Dermis microvascular lymphatic vessel endothelial cell (primary cell): Measurements from ENCODE around the gene CARD16. TPM values are rescaled to one million over a fixed set of nuclear protein-coding genes. Genes with fewer than 3 reads are reported as not detected.
"Not testable (repeated sequence)": the region's sequence is repeated elsewhere in the genome, so short reads cannot be mapped to it uniquely, and the experiment has no call there.

Experiments used
- DNase-seq, 2 donors: peaks; one replicate each; pipeline versions ENCODE4 v3.0.0 to v3.0.0-alpha.2; 2010; ENCODE audit warnings: low read depth in 2 of 2
- total RNA-seq: library from RNA; depleted of rRNA; stranded (reverse); fragments of >200 nt; gene quantifications from 2 replicates; pipeline ENCODE4 v1.2.1, GENCODE V29; 2014

Gene CARD16
- total RNA-seq, 1 donor from 2014 or later = 53.5 TPM

DNA sequence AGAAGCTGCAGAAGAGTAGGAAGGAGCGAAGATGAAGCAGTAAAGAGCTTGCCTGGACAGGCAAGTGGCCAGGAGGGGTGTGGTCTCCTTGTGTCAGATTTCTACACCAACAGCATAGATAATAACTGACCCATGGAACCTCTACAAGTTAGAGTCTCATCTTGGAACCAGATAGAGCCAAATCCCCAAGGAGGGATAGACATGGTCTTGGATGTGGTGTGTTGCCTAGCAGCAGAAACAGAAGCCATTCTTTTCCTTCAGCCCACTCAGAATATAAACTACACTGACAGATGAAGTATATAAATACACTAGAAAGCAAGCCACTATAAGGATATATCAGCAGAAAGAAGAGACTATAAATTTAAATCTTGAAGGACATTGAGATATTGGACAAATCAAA lies 4.3 kb upstream of the CARD16 start:
- DNase-seq = no peak

DNA sequence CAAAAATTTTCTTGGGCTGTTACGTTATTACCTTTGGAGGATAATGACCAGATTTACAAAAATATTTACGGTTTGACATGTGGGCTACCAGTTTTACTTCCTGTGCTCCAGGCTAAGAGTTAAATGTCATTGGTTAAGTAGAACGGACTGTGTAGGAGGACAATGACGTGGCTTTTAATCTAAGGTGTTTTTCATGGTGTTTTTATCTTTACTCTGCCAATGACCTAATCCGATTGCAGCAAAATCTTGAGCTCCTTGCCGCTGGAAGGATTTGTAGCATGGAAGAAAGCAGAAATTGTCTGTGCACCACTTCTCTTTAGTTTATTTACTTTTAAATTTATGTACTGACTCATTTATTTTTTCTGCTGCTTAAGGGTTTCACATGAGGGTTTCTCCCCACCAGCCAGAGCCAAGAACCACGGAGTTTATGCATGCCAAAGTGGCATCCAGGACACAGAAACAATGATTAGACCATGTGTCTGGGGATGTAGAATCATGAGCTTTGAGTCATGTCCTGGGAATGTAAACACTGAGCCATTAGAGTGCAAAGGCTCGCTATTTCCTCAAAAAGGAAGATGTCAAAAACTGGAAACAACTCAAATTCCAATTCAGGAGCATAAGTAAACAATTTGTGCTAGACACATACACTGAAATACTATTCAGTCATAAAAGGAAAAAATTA lies 1.9 kb upstream of the CARD16 start:
- peak; percentile 85 to 96 for DNase-seq

DNA sequence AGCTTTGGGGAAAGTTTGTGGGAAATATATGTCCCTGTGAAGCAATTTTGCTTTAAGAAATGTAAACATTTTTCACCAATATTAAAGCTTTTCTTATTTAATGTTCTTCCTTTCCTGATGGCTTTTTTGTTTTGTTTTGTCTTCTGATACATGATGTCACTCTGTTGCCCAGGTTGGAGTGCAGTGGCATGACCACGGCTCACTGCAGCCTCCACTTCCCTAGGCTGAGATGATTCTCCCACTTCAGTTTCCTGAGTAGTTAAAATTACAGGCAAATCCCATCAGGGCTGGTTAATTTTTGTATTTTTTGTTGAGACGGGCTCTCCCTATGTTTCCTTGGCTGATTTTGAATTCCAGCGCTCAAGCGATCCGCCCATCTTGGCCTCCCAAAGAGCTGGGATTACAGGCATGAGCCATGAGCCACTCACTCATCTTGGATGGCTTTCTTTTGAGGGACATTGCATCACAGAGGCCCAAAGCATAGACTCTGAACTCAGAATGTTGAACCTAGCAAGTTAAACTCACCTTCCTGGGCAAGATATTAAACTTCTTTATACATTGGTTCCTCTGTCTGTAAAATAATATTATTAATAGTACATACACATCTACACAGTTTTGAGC lies 651 bp upstream of the CARD16 start:
- no peak for DNase-seq

DNA sequence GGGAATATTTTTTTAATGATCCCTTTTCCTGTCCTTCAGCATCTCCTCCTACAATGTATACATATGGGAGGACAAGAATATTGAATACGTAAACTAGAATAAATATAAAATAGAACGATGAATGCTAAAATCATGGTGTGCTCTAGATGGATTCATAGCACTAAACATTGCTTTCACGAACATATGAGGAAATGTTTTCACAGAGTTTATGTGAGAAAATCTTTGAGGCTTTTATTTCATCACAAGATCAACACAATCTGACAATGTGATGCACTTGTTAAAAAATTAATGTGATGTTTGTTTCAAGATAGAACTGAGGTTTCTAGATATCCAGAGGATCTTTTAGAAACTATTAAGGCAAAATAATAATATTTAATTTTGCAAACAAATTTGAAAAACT lies 3.0 kb downstream of the CARD16 start:
- no peak for DNase-seq

DNA sequence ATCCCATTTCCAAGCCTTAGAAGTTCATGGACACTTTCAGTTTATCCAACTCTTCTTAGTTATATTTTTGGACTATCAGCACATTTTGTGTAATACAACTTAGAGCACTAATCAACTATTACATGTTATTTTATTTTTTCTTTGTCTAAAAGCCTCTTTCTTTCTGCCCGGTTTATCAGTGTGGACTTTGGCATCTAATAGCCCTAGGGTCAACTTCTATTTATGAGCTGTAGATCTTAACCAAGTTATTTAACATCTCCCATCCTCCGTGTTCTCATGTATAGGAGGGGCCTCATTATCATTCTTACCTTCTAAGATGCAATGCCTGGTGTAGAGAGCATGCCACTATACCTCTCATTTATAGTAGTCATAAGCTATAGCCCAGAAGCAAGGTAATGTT lies 4.4 kb downstream of the CARD16 start:
- DNase-seq = no peak

DNA sequence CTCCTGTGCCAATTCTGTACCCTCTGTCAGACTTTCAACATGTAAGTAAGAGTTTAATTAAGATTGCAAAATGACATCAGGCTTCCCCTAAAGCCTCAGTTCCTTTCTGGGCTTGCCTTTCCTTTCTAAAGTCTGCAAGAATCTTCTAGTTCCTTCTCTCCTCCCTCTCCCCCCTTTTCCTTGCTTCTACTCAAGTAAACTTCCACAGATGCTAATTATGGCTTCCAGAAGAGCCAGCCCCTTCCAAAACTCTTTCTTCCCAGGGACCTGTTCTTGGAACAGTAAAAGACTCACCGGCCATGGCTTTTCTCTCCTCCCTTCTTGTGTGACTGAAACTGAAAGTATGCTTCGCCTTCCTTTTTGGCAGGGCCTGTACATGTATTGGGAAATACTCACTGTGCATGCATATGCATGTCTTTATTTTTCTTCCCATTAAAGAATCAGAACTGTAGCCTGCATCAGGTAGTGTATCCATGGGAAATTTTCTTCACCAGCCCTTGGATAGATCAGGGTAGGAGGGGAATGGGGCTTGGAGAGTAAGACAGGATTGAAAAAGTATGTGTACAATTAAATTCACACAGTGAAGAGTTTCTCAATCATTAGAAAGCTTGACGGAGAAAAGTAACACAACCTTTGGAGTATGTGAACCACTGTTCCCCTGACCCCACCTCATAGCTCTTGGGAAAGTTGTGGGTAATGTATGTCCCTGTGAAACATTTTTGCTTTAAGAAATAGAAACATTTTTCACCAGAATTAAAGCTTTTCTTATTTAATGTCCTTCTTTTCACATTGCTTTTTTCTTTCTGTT lies 10.1 kb downstream of the CARD16 start, which contains the start of gene CASP1:
TSS of gene CASP1 (minus strand) at position 332 of the 808 bp plus-strand sequence. CDS start at position 301, 31 bp downstream.
- DNase-seq = peak; percentile 42 to 45

DNA sequence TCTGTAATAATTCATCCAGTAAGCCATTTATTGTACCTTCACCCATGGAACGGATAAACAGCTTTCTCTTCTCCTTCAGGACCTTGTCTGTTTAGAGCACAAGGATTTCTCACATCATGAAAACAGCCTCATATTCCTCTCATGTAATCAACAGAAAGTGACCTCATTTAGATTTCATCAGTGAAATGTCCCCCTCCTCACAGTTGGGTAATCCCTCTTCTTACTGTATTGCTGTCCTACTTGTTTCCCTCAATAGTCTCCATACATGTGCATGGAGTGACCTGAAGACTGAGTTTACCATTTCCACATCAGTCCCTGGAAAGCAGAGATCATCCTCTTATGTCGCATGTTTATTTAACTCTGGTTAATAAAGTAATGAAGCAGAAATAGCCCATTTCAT lies 10.7 kb downstream of the CARD16 start:
- not testable (repeated sequence) for DNase-seq

DNA sequence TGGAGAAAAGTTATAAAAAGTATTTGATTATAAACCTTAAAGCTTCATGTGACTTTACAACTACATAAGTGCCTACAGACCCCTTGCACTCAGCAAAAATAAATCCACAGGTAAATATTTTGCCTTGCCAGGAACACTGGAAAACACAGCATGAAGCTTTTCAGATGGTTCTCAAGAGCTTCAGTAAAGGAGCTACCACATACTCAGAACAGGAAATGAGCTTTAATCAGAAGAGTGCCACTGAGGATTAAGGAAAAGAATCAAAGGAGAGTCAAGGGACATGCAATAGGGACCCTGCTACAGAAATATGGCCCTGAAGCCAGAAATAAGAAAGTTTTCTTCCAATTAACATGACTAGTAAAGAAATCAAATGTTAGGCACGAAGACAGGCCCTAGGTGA lies 11.4 kb downstream of the CARD16 start:
- DNase-seq = no peak

DNA sequence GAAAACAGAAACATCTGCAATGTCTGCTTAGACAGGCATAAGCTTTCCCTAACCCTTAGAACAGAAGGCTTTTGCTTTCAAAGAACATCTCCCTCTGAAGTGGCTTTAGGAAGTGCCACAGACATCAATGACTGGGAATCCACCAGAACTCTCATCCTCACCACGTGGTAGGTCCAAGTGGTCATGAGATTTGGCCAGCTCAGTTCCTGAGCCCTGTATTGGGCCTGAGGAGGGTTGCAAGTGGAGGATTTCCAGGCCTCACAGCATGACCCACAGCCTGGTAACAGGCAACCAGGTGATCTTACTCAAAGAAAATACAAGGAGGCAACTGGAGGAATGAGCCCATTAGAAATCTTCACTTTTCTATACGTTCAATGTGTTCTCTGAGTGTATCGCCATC lies 11.8 kb downstream of the CARD16 start:
- no peak for DNase-seq

DNA sequence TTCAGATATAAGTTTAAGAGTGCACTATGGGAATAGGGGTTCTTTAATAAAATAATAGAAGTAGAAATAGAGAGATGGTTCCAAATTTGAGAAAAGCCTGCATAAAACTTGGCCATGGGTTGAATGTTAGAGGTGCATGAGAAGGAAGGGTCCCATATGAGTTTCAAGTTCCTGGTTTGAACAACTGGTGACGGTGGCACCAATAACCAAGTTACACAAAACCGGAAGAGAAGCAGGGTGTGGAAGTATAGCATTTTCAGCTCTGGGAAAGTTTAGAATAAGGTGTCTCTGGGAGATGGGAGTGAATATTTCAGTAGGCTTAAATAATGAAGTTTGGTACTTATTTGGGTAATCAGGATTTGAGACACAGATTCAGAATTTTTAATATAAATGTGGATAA lies 12.6 kb downstream of the CARD16 start:
- DNase-seq = no peak

DNA sequence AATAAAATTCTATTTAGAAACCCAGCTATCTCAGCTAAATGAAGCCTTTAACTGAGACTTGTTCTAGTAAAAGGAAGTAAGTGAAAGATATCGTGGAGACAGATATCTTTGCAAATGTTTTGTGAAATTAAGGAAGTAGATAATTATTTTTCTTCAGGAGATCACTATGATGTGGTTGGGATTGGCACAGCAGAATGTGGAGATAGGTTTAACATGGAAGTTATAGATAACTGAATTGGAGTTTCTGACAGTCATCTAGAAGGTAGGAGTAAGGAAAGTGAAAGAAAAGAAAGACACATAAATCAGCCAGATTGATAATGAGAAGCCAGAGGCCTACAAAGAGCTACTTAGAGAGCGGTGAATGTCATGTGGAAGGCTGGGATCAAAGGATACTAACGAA lies 17.5 kb downstream of the CARD16 start:
- no peak for DNase-seq

DNA sequence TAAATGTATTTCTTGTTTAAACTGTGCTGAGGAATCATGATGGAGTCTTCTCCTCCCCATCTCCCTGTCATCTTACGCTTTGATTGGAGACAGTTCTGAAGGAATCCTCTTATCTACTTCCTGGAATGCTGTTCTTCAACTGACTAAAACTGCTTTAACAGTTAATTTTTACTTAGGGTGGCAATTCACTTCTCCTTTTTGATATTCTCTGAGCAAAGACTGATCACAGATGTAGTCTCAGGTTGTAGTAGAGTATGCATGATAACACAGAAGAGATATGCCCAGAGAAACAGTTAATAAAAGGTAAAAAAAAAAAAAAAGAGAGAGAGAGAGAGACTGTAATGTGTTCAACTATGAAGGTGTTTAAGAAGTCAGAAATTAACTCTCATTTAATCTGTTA lies 20.7 kb downstream of the CARD16 start:
- no peak for DNase-seq

DNA sequence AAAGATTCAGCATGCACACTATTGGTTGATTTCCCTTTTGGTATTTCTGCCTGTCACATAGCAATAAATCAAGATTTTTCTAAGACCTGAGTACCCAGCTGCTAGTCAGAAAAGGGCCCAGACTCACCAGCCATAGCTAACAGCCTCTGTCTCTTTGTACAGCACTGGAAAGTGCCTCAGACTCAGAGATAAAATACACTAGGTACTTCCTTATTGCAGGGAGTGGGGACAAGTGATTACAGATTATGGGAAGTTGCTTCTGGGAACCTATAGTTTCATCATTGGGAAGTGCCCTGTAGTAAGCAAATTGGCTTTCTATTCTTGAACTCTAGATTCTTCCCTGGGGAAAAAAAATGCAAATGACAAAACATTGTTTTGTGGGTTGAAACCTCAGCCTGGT lies 22.1 kb downstream of the CARD16 start, which contains the start of gene CASP5:
TSS of gene CASP5 (minus strand) at position 166 of the 400 bp plus-strand sequence. CDS start at position 134, 32 bp downstream.
- DNase-seq = no peak

DNA sequence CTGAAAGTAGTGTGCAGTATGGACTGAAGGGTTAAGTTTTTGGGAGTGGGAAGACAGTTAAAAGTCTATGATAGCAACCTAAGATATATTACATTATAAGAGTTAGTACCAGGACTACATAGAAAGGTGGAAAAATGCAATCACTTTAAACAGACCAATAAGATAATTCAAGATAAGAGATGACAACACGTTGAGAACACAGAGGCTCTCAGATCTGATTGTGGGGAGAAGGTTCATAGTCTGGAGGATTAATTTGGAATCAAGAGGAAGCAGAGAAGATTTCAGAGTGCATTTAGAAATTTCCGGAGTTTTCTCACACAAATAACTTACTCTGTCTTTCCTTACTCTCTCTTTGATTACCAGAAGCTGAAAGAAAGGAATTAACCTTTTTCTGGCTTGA lies 22.6 kb downstream of the CARD16 start:
- DNase-seq = no peak

DNA sequence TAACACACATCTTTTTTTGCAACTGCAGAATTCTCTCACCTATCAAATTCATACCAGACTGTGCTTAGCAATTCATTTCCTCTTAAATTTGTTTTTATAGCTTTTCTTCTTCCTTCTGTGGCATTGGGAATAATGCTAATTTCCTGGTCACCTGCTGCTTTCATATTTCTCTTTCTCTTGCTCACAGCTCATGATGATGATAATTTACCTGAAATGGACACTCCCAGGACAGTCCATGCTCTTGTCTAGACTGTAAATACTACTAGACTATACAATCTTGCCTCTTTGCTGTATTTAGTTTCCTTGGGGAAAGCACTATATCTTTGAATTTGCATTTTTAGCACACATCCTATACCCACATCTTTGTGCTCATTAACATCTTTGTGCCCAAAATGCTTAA lies 37.7 kb downstream of the CARD16 start:
- DNase-seq = no peak

DNA sequence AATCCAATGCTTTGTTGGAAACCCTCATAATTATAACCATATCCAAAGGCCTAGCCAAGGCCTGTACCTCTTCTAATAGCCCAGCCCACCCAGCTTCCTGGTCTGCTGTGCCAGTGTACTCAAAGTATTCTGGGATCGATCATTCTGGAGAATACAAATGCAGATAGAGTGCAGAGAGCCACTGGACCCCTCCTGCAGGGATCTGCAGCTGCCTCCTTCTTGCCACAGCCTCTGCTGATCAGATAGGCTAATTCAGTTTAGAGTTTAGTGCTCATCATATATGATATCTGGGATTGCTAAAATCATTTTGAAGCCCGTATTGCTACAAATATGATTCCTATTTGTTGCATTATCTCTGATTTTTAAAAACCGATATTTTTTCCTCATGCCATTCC lies 39.7 kb downstream of the CARD16 start:
- no peak for DNase-seq

DNA sequence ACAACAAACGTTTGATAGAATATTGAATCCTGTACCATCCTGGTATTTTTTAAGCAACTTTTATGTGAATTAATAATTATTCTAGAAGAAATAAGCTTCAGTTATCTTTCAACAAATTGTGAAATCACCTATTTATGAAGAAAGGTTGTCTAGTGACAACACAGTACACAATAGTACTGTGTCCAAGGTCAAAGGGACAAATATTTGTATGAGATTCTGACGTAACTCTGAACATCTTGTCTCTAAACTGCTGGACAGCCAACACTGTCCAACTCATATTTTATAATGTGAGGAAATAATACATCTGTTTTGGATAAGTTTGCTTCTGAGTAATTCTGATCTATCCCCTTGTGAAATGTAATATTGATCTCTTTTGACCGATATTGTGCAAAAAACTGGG lies 41.1 kb downstream of the CARD16 start:
- peak; percentile 18 to 32 for DNase-seq

DNA sequence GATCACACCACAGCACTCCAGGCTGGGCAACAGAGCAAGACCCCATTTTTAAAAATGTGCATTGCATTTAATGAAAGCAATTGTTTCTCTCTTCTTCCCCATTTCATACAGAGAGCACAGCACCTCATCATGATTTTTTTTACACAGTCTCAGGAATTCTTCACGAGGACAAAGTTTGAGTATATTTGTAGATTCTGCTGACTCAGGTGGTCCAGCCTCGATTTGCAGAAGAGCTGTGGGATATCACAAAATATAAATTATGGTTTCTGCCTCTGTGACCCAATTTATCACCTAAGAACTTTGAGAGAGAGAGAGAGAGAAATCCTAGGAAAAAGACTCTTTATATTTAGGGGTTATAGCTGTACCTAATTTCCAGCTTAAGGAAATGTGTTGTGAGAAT lies 42.0 kb downstream of the CARD16 start:
- DNase-seq = no peak

DNA sequence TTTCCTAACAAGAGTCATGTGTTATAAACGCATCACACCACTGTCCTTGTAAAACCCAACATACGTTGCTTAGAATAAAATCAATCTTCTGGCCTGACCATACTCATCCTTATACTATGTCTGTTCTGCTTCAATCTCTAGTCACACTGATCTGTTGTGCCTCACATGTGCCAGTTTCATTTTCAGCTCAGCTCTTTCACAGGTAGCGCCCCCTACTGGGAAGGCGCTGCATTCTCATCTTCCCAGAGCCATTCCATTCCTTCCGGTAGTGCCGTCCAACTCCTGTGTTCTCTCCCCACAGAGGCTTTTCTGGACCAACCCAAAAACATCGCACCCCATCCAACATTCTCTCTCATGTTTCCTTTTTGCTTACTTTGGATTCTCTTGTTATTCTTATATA lies 44.3 kb downstream of the CARD16 start:
- no peak for DNase-seq

DNA sequence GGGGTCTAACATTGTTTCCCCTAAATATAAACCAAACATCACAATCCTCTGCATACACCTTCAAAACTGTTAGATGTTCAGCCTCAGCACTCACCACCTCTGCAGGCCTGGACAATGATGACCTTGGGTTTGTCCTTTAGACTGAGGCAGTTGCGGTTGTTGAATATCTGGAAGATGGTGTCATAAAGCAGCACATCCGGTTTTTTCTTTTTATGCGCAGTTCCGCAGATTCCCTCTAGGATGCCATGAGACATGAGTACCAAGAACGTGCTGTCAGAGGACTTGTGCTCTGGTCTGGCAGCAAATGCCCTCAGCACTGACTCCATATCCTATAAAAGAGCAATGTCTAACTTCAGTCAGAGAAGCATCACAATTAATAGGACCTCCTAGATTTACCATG lies 45.0 kb downstream of the CARD16 start:
- no peak for DNase-seq

DNA sequence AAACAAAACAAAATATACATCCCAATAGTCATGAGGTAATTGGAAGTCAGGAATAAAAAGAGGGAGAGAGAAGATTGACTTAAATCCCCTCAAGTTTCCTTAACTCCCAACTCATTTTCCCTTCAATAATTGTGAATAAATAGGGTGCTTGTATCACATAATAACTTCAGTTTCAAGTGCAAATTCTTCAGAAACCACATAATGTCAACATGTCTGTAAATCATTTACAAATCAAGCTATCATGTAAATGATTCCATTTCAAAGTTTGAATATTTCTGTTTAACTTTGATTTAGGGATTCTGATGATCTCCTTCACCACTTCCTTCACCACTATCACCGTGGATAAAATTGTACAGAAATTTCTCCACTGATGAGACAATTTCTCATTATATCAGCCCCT lies 45.4 kb downstream of the CARD16 start:
- DNase-seq = no peak

DNA sequence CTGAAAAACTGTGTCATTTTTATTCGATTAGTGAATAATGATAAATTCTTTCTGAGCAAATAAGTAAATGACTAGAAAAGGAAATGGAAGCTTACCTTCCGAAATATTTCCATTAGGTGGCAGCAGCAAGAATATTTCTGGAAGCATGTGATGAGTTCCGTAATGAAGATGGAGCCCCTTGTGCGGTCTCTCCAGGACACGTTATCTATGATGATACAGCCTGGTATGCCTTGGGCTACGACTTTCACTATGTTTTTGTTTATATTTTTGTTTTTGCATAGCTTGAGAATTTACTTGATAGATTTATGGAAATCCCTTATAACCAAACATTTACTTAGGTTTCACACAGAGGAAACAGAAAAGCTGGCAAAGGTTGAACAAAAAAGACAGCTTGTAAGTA lies 47.8 kb downstream of the CARD16 start:
- no peak for DNase-seq

DNA sequence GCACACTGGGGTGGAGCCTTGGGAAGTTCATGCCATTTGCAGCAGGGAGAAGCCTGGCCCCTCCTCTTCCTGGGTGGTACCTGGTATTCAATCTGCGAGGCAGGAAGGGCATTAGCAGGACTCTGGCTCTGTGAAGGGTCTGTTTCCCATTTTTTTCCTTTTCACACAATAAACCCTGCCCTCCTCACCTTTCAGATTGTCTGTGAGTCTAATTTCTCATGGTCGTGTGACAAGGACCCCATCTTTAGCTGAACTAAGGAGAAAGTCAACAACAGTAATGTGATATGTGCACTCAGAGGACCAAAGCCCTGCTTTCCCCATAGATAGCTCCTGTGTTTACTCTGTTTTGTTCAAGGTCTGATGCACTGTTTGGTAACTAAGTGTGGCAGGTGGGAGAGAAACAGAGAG lies 50.1 kb downstream of the CARD16 start:
- no peak for DNase-seq
